Measurements from ENCODE around the gene LEMD1. TPM values are rescaled to one million over a fixed set of nuclear protein-coding genes. Genes with fewer than 3 reads are reported as not detected.
A peak's percentile ranks its signal among the peaks of the same experiment; 100 is the strongest.

LEMD1 gene
- total RNA-seq, 1 experiment from 2014 or later, result 16.7 TPM

DNA sequence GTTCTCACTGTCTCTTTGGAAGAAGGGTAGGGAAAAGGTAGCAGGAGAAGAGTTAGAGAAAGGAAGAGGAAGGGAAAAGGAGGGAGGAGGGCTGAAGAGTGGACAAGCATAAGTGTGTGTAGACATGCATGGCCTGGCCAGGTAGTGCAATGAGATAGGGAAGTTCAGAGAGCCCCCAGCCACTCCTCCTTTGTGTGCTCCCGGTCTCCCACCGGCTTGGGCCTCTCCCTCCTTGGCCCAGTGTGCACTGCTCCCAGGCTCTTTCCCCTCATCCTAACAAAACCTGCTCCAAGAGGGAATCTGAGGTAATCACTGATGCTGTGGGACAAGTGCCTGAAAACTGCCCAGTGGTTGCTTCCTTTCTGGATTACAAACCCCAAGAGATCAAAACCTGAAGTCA, 10.3 kb upstream of the LEMD1 start:
- H3K9me3 ChIP-seq (ENCODE audit: insufficient read depth, low read depth), result no peaks in the 10 kb centered on the region
- H3F3A ChIP-seq (ENCODE audit: insufficient read depth, low read depth), result 0 out of 2 replicates have a peak, but pooled peaks cover 5% of the 10 kb centered on the region
- H3K9me2 ChIP-seq (ENCODE audit: insufficient read depth), result no peaks in the 10 kb centered on the region
- no peak overlapping the region for H3K27ac ChIP-seq
- no peaks in the 10 kb centered on the region for H4K20me1 ChIP-seq (ENCODE audit: insufficient read depth)
- ChIA-PET POLR2A (ENCODE audit: unreplicated experiment) (interaction anchor here (0.7 kb wide), 1 partner anchor 89 kb away, joined by 6 read pairs; no protein-coding TSS in a partner anchor), CTCF (interaction anchor here (0.7 kb wide), 1 partner anchor 23 kb away, joined by 3 read pairs; no protein-coding TSS in a partner anchor)
- no peak for TF ChIP-seq EZH2 (IDR thresholded peaks at IDR 0.05; ENCODE audit: low read depth)
- no peak for TF ChIP-seq CTCF (conservative IDR thresholded peaks at IDR 0.05)
- no peaks in the 10 kb centered on the region for H3K36me3 ChIP-seq (ENCODE audit: low read depth)
- H3K4me3 ChIP-seq, result no peak overlapping the region
- H3K27me3 ChIP-seq (ENCODE audit: insufficient read depth, low read depth), result peaks cover 21% of the 10 kb centered on the region; the same call in 1 of the 2 replicates
- H3K79me2 ChIP-seq (ENCODE audit: low read depth), result no peaks in the 10 kb centered on the region
- H2AFZ ChIP-seq, result no peak overlapping the region
- H3K4me2 ChIP-seq, result no peak overlapping the region
- intact Hi-C loops (cut with micrococcal nuclease; ENCODE audit: unreplicated experiment), result no loop called here
- no TSS peak for BruUV-seq (replicated peaks)
- no peaks in the 10 kb centered on the region for H3K4me1 ChIP-seq (replicated peaks; ENCODE audit: insufficient read depth)
- DNase-seq, result no peak

- H3K79me2 ChIP-seq (ENCODE audit: low read depth), result no peaks in the 10 kb centered on the region
- TF ChIP-seq EZH2 (IDR thresholded peaks at IDR 0.05; ENCODE audit: low read depth), result no peak
- TF ChIP-seq CTCF (conservative IDR thresholded peaks at IDR 0.05), result peak; percentile 51
- no peak overlapping the region for H2AFZ ChIP-seq
- ChIA-PET POLR2A (ENCODE audit: unreplicated experiment) (interaction anchor here (0.5 to 0.7 kb wide), 2 partner anchors 10 to 99 kb away, joined by 4 to 5 read pairs; no protein-coding TSS in a partner anchor), CTCF (interaction anchor here (0.9 to 1.1 kb wide), 4 partner anchors 10 to 157 kb away, joined by 3 to 9 read pairs (median 6); no protein-coding TSS in a partner anchor)
- no TSS peak for BruUV-seq (replicated peaks)
- peak overlapping the region; percentile 27; the same call in 1 of the 2 replicates for H3K4me2 ChIP-seq
- H3K4me3 ChIP-seq, result no peak overlapping the region
- no peaks in the 10 kb centered on the region for H3K9me3 ChIP-seq (ENCODE audit: insufficient read depth, low read depth)
- no peaks in the 10 kb centered on the region for H3K4me1 ChIP-seq (replicated peaks; ENCODE audit: insufficient read depth)
- H3K9me2 ChIP-seq (ENCODE audit: insufficient read depth), result no peaks in the 10 kb centered on the region
- H3K36me3 ChIP-seq (ENCODE audit: low read depth), result no peaks in the 10 kb centered on the region
- peak in 1 of 2 experiments; percentile 48 for DNase-seq
- no peaks in the 10 kb centered on the region for H4K20me1 ChIP-seq (ENCODE audit: insufficient read depth)
- H3K27me3 ChIP-seq (ENCODE audit: insufficient read depth, low read depth), result peaks cover 25% of the 10 kb centered on the region; the same call in 1 of the 2 replicates
- H3F3A ChIP-seq (ENCODE audit: insufficient read depth, low read depth), result 0 out of 2 replicates have a peak, but pooled peaks cover 3% of the 10 kb centered on the region
- intact Hi-C loops (cut with micrococcal nuclease; ENCODE audit: unreplicated experiment), result no loop called here
- no peak overlapping the region for H3K27ac ChIP-seq
These were observed 8.9 kb upstream of the LEMD1 start for GRCh38 chr1:205430696-205431305.

DNA sequence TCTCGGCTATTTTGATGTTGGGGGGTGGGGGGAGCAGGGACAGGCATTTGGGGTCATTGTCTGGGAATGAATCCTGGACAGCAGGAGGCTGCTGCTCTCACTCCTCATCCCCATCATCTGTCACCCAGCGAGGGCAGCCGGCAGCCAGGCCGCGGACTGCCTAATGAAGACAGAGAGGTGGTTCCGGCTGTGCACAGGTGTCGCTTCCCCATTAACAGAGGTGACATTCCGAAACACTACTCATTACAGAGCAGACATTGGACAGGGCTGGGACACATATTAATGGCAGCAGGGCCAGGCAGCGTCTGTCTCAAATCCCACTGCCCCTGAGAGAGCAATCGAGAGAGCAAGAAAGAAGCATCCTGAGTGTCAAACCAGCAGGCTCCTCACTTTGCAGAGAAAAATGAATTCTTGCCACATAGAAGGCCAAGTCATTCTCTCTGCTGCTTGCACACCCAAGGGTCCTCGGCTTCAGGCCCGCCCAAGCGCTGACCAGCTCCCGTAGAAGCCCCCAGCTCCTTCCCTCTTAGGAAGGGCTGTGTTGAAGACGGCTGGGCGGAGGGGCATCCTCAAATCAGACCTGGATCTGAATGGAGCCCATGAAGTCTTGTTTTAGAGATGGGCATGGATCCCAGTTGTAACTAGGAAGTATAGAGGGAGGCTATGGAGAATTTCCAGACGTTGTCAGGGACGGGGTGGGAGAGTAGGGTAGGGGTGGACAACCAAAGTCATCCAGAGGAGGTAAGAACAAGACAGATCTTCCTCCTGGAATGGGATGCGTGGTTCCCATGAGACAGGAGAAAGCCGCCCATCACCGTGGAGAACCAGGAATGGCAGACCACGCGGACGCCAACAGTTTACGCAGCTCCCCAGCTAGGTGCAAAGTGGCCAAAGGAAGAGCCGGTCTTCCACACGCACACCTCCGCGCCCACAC, 8.2 kb upstream of the LEMD1 start:
- Histone ChIP-seq H2AFZ (no peak overlapping the region), H3K9me2 (ENCODE audit: insufficient read depth) (no peaks in the 10 kb centered on the region), H3K9me3 (ENCODE audit: insufficient read depth, low read depth) (no peaks in the 10 kb centered on the region), H4K20me1 (ENCODE audit: insufficient read depth) (no peaks in the 10 kb centered on the region), H3K27ac (no peak overlapping the region), H3F3A (ENCODE audit: insufficient read depth, low read depth) (no peaks in the 10 kb centered on the region), H3K4me3 (no peak overlapping the region), H3K36me3 (ENCODE audit: low read depth) (no peaks in the 10 kb centered on the region), H3K4me2 (peak overlapping the region; percentile 27; the same call in 1 of the 2 replicates), H3K27me3 (ENCODE audit: insufficient read depth, low read depth) (peaks cover 31% of the 10 kb centered on the region; the same call in 1 of the 2 replicates), H3K4me1 (replicated peaks; ENCODE audit: insufficient read depth) (no peaks in the 10 kb centered on the region), H3K79me2 (ENCODE audit: low read depth) (no peaks in the 10 kb centered on the region)
- POLR2A ChIA-PET (ENCODE audit: unreplicated experiment), result interaction anchor here (0.5 to 0.7 kb wide), 2 partner anchors 11 to 98 kb away, joined by 4 to 5 read pairs; no protein-coding TSS in a partner anchor
- no TSS peak for BruUV-seq (replicated peaks)
- CTCF ChIA-PET, result interaction anchor here (0.9 to 1.2 kb wide), 5 partner anchors 11 to 157 kb away, joined by 3 to 9 read pairs (median 7); no protein-coding TSS in a partner anchor
- DNase-seq, result no peak
- TF ChIP-seq CTCF (conservative IDR thresholded peaks at IDR 0.05) (no peak), EZH2 (IDR thresholded peaks at IDR 0.05; ENCODE audit: low read depth) (no peak)
- intact Hi-C loops (cut with micrococcal nuclease; ENCODE audit: unreplicated experiment), result no loop called here

All from PC-9 (cell line).